ENCODE results near the gene TRAPPC3L. TPM values are rescaled to one million over a fixed set of nuclear protein-coding genes. Genes with fewer than 3 reads are reported as not detected.
A peak's percentile ranks its signal among the peaks of the same experiment; 100 is the strongest.

TRAPPC3L gene
- total and polyA plus RNA-seq, 10 donors, result 0.33 to 6.3 (median 2.9) TPM

DNA sequence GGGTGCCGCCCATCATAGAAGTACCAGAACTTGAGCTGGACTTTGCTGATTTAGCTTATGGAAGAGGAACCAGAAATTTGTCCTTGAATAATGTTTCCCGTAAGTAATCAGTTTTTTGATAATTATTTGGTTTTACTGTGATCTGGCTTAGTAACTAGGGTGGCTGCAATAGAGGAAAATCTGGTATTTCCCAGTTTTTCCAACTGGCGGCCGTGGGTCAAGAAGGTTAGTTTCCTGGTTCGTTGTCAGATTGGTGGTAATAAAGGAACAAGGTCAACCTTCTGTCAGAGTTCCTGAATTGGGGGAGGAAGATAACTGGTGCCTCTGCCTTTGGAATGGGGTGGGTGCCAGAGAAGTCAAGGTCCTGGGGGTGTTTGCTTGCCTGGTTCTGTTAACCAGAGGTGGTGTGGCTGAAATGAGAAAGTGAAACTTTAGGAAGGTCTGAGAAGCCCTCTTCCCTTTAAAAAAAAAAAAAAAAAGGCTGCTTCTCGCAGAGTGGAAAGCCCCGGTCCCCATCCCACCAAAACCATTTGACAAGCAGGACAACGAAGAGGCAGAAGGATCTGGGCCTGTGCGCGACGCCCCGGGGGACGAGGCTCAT lies 84.1 kb downstream of the TRAPPC3L start, which contains the start of gene CALHM6:
CALHM6 (plus strand) TSS at position 45 of the 601 bp plus-strand sequence; CDS start at position 600, 555 bp downstream.
- DNase-seq, result peak; percentile 76
- H3K27ac ChIP-seq, result peak within 1 kb of the TSS; percentile 79 to 94 (median 90)
- H3K9me3 ChIP-seq, result no peaks in the 10 kb centered on the region
- TF ChIP-seq POLR2A (IDR thresholded peaks at IDR 0.05) (no peak), POLR2AphosphoS5 (IDR thresholded peaks at IDR 0.05) (peak in 1 of 3 donors; percentile 48)
- TF ChIP-seq, protein P1, sequence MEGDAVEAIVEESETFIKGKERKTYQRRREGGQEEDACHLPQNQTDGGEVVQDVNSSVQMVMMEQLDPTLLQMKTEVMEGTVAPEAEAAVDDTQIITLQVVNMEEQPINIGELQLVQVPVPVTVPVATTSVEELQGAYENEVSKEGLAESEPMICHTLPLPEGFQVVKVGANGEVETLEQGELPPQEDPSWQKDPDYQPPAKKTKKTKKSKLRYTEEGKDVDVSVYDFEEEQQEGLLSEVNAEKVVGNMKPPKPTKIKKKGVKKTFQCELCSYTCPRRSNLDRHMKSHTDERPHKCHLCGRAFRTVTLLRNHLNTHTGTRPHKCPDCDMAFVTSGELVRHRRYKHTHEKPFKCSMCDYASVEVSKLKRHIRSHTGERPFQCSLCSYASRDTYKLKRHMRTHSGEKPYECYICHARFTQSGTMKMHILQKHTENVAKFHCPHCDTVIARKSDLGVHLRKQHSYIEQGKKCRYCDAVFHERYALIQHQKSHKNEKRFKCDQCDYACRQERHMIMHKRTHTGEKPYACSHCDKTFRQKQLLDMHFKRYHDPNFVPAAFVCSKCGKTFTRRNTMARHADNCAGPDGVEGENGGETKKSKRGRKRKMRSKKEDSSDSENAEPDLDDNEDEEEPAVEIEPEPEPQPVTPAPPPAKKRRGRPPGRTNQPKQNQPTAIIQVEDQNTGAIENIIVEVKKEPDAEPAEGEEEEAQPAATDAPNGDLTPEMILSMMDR (IDR thresholded peaks at IDR 0.05 in 8 of 11, conservative IDR thresholded peaks at IDR 0.05 in 3 of 11), result peak in 1 of 11 experiments; percentile 5
- H3K4me1 ChIP-seq, result peaks cover 18 to 68% (median 51%) of the 10 kb centered on the region in 6 donors
- no peaks in the 10 kb centered on the region for H3K36me3 ChIP-seq
- peak within 1 kb of the TSS; percentile 42 to 78 (median 58) for H3K4me3 ChIP-seq
- intact Hi-C loops (cut with DNase I; ENCODE audit: low total_unique reads), result no loop called here
- H3K27me3 ChIP-seq (replicated peaks in 1 of 7), result peaks cover 0 to 7% (median 0%) of the 10 kb centered on the region in 7 donors
- 19 to 30% (median 27%) methylated on average over 13 of the region's 13 CpGs for WGBS, 5 donors

DNA sequence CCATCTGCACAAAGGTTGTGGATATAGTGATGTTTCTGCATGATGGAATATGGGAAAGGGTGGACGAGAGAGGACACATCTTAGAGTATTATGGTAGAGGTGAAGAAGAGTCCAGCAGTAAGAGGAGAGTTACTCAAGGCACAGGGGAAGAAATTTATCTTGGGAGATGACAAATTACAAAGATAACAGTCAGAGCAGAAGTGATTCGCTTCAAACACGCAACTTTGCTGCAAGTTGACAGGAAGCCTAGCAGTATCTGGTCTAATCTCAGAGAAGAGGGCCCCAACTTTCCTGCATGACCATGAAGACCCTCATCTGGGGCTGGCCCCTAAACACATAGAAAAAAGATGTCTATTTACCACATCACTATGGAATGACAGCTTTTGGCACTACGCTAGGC lies 85.6 kb downstream of the TRAPPC3L start:
- intact Hi-C loops (cut with DNase I; ENCODE audit: low total_unique reads), result no loop called here
- no peak overlapping the region for H3K4me3 ChIP-seq
- no peaks in the 10 kb centered on the region for H3K9me3 ChIP-seq
- peaks cover 10 to 53% (median 42%) of the 10 kb centered on the region in 6 donors for H3K4me1 ChIP-seq
- WGBS, 5 donors, result 86 to 92% (median 88%) methylated on average over 4 of the region's 4 CpGs
- TF ChIP-seq POLR2A (IDR thresholded peaks at IDR 0.05) (no peak), POLR2AphosphoS5 (IDR thresholded peaks at IDR 0.05) (no peak)
- TF ChIP-seq, protein P1 (IDR thresholded peaks at IDR 0.05 in 8 of 11, conservative IDR thresholded peaks at IDR 0.05 in 3 of 11), result no peak
- H3K36me3 ChIP-seq, result no peaks in the 10 kb centered on the region
- no peak overlapping the region for H3K27ac ChIP-seq
- DNase-seq, result no peak
- peaks cover 0 to 7% (median 0%) of the 10 kb centered on the region in 7 donors for H3K27me3 ChIP-seq (replicated peaks in 1 of 7)

DNA sequence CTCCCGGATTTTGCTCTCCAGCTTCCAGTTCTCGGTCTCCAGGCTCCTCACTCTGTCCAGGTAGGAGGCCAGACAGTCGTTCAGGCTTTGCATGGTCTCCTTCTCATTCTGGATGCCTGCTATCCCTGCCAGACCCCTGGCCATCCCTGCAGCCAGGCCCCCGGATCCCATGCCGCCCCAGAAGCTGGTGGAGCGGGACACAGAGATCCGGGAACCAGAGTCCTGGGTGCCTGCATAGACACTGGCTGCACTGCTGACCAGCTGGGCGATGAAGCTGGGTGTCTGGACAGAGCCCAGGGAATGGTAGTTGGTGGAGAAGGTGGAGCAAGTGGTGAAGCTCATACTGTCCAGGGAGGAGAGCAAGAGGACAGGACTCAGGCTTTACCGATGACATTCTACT lies 87.2 kb downstream of the TRAPPC3L start:
- no peaks in the 10 kb centered on the region for H3K36me3 ChIP-seq
- DNase-seq, result no peak
- H3K27me3 ChIP-seq (replicated peaks in 1 of 7), result peaks cover 0 to 7% (median 0%) of the 10 kb centered on the region in 7 donors
- no peak overlapping the region for H3K4me3 ChIP-seq
- TF ChIP-seq, protein P1 (IDR thresholded peaks at IDR 0.05 in 8 of 11, conservative IDR thresholded peaks at IDR 0.05 in 3 of 11), result no peak
- TF ChIP-seq POLR2AphosphoS5 (IDR thresholded peaks at IDR 0.05) (no peak), POLR2A (IDR thresholded peaks at IDR 0.05) (no peak)
- 91 to 97% (median 93%) methylated on average over 9 of the region's 9 CpGs for WGBS, 5 donors
- intact Hi-C loops (cut with DNase I; ENCODE audit: low total_unique reads), result no loop called here
- no peak overlapping the region for H3K27ac ChIP-seq
- no peaks in the 10 kb centered on the region for H3K9me3 ChIP-seq
- peaks cover 7 to 37% (median 26%) of the 10 kb centered on the region in 6 donors for H3K4me1 ChIP-seq

DNA sequence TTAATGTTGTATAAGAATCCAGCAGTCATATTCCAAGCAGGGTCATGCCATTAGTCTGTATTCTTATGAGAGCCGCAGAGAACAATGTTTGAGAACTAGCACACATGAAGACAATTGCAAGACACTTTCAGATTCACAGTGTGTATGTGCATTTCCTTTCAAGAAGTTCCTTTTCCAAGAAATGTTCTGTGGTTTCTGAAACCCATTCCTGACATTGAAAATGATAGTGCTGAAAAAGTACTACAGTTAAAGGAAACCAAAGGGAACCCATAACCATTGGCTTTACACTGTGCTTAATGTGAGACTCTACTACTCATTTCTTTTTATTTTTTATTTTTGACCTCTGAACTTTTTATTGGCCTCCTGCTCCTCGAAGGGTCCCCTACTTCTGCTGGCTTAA lies 88.6 kb downstream of the TRAPPC3L start:
- 70 to 77% (median 74%) methylated on average over 2 of the region's 2 CpGs for WGBS, 5 donors
- intact Hi-C loops (cut with DNase I; ENCODE audit: low total_unique reads), result no loop called here
- Histone ChIP-seq H3K4me1 (peaks cover 0 to 36% (median 21%) of the 10 kb centered on the region in 6 donors), H3K27me3 (replicated peaks in 1 of 7) (peaks cover 0 to 1% (median 0%) of the 10 kb centered on the region in 7 donors), H3K36me3 (no peaks in the 10 kb centered on the region), H3K4me3 (no peak overlapping the region), H3K27ac (peak overlapping the region in 2 of 8 donors; percentile 25 to 57), H3K9me3 (no peaks in the 10 kb centered on the region)
- no peak for TF ChIP-seq POLR2A (IDR thresholded peaks at IDR 0.05)
- TF ChIP-seq, protein P1 (IDR thresholded peaks at IDR 0.05 in 8 of 11, conservative IDR thresholded peaks at IDR 0.05 in 3 of 11), result no peak
- TF ChIP-seq POLR2AphosphoS5 (IDR thresholded peaks at IDR 0.05), result no peak
- DNase-seq, result no peak
